ENCODE measurements around the gene TM4SF20.

GRCh38 chr2:227410191-227410590 is 31.1 kb upstream of the TM4SF20 start:
- no peak for TF ChIP-seq POLR2A (IDR thresholded peaks at IDR 0.05)
- no peak for TF ChIP-seq CTCF (IDR thresholded peaks at IDR 0.05)

Data from stomach (tissue), 4 donors.